HCT116 (cell line): ENCODE results near the gene HCN2. TPM values are rescaled to one million over a fixed set of nuclear protein-coding genes. Genes with fewer than 3 reads are reported as not detected.

ENCODE experiments used
- ATAC-seq: fragments of 200-7000 bp; cut with Tn5 transposase; 2 replicates; pipeline ENCODE4 v1.9.1; 2020; ENCODE audit warnings: mild to moderate bottlenecking, moderate library complexity
- BruUV-seq: library from RNA; stranded (reverse); fragments of 400-500 nt; replicated peaks from 2 replicates; lab custom pipeline; 2021; lab: Mats Ljungman, UMichigan
- CTCF ChIA-PET: fragments of 300-600 bp; sonication (Branson Sonifier 250); formaldehyde crosslinking; loops from one replicate; lab custom pipeline; 2021; ENCODE audit warnings: antibody characterized with exemption; lab: Charles Lee
- POLR2A ChIA-PET: fragments of 300-600, 350-600 bp; sonication (Branson Sonifier 250); formaldehyde crosslinking; loops from one replicate; lab custom pipeline; 2021; ENCODE audit warnings: antibody characterized with exemption; lab: Charles Lee
- RAD21 ChIA-PET, 2 experiments: fragments of 300-600 bp; sonication (Branson Sonifier 250); formaldehyde crosslinking; loops; one replicate each; lab custom pipeline; 2023; ENCODE audit warnings: low total read pairs in 2 of 2; ENCODE audit not compliant: uncharacterized antibody in 2 of 2, unreplicated experiment in 2 of 2, low non-redundant PET in 1 of 2; lab: Charles Lee
- DNase-seq: peaks from one replicate; pipeline ENCODE4 v3.0.0-alpha.2; 2010; ENCODE audit warnings: low read depth, low spot score
- H2AFZ ChIP-seq: fragments of 200-600 bp; shearing (Covaris generic), sonication (generic); 2 replicates; pipeline ENCODE4 v1.6.1; 2017; ENCODE audit warnings: low read depth, mixed run types, mixed read lengths, antibody characterized with exemption, low read length; ENCODE audit not compliant: poor library complexity, severe bottlenecking
- H3K27ac ChIP-seq: 2 replicates; pipeline ENCODE4 v1.5.1; 2012; ENCODE audit warnings: low read depth, low read length
- H3K27me3 ChIP-seq: fragments of 200-600 bp; sonication (generic); 2 replicates; pipeline ENCODE4 v1.6.1; 2016; ENCODE audit warnings: mixed run types, low read length, mixed read lengths; ENCODE audit not compliant: insufficient read depth
- H3K36me3 ChIP-seq, 2 experiments: fragments of 200-500 bp in 1 of 2; fragments of 200-600 bp in 1 of 2; sonication (Bioruptor generic) in 1 of 2; sonication (generic) in 1 of 2; 2 replicates each; pipeline versions ENCODE4 v1.5.1 to v1.6.1; 2014 to 2016; ENCODE audit warnings: low read length in 2 of 2, inconsistent platforms in 1 of 2, mixed read lengths in 1 of 2, mixed run types in 1 of 2; ENCODE audit not compliant: insufficient read depth in 2 of 2, control insufficient read depth in 1 of 2
- H3K4me1 ChIP-seq, 2 experiments: fragments of 200-600 bp in 1 of 2; sonication (generic) in 1 of 2; 2 replicates each; pipeline versions ENCODE4 v1.5.1 to v1.6.1; 2012 to 2017; ENCODE audit warnings: low read length in 2 of 2, inconsistent platforms in 1 of 2, mild to moderate bottlenecking in 1 of 2, mixed read lengths in 1 of 2, mixed run types in 1 of 2, moderate library complexity in 1 of 2; ENCODE audit not compliant: insufficient read depth in 2 of 2, control insufficient read depth in 1 of 2
- H3K4me2 ChIP-seq: fragments of 200-600 bp; sonication (generic); 2 replicates; pipeline ENCODE4 v1.6.1; 2017; ENCODE audit warnings: mixed run types, low read length, mixed read lengths
- H3K4me3 ChIP-seq, 2 experiments: fragments of 200-600 bp in 1 of 2; sonication (generic) in 1 of 2; replicated peaks in 1 of 2; 2 replicates each; pipeline ENCODE4 v1.5.1; 2011 to 2016; ENCODE audit warnings: low read length in 2 of 2, control low read depth in 1 of 2, low read depth in 1 of 2, mild to moderate bottlenecking in 1 of 2, mixed read lengths in 1 of 2, mixed run types in 1 of 2
- H3K79me2 ChIP-seq: fragments of 200-600 bp; sonication (generic); 2 replicates; pipeline ENCODE4 v1.6.1; 2017; ENCODE audit warnings: mild to moderate bottlenecking, mixed run types, low read length, moderate library complexity, mixed read lengths; ENCODE audit not compliant: insufficient read depth
- H3K9ac ChIP-seq: fragments of 200-600 bp; sonication (generic); 2 replicates; pipeline ENCODE4 v1.6.1; 2016; ENCODE audit warnings: low read length, mixed read lengths
- H3K9me2 ChIP-seq: fragments of 200-600 bp; sonication (generic), shearing (Covaris generic); 2 replicates; pipeline ENCODE4 v1.6.1; 2017; ENCODE audit warnings: mixed run types, mild to moderate bottlenecking, moderate library complexity; ENCODE audit not compliant: insufficient read depth
- H3K9me3 ChIP-seq, 2 experiments: fragments of 200-500 bp in 1 of 2; fragments of 200-600 bp in 1 of 2; sonication (Bioruptor generic) in 1 of 2; sonication (generic) in 1 of 2; 2 replicates each; pipeline ENCODE4 v1.6.1; 2014 to 2017; ENCODE audit warnings: low read length in 2 of 2, mixed read lengths in 2 of 2, inconsistent platforms in 1 of 2, low read depth in 1 of 2, mild to moderate bottlenecking in 1 of 2, mixed run types in 1 of 2, moderate library complexity in 1 of 2; ENCODE audit not compliant: control insufficient read depth in 1 of 2, insufficient read depth in 1 of 2
- H4K20me1 ChIP-seq: fragments of 200-600 bp; sonication (generic), shearing (Covaris generic); 2 replicates; pipeline ENCODE4 v1.6.1; 2017; ENCODE audit warnings: mixed run types, mild to moderate bottlenecking, moderate library complexity; ENCODE audit not compliant: insufficient read depth
- CBX3 ChIP-seq: IDR thresholded peaks from 2 replicates; pipeline ENCODE4 v1.6.1; 2012; ENCODE audit warnings: low read depth
- EZH2 ChIP-seq: fragments of 200-600 bp; sonication (generic); IDR thresholded peaks from 2 replicates; pipeline ENCODE4 v1.6.1; 2017; ENCODE audit warnings: antibody characterized with exemption, mixed run types
- EZH2phosphoT487 ChIP-seq: fragments of 200-600 bp; IDR thresholded peaks from 2 replicates; pipeline ENCODE4 v1.6.1; 2018; ENCODE audit warnings: antibody characterized with exemption, borderline replicate concordance
- RAD21 ChIP-seq: IDR thresholded peaks from 2 replicates; pipeline ENCODE4 v1.6.1; 2012; ENCODE audit warnings: low read depth, mild to moderate bottlenecking
- intact Hi-C: fragments of 100-400 bp; cut with micrococcal nuclease; formaldehyde crosslinking; loops from 2 replicates; pipeline ENCODE4 v1.10.0; 2022
- total RNA-seq: library from RNA; stranded (reverse); gene quantifications from one replicate; pipeline ENCODE4 v1.2.1, GENCODE V29; 2021; ENCODE audit not compliant: unreplicated experiment
- TF ChIP-seq, protein P1 (sequence below), 3 experiments: fragments of 200-600 bp in 1 of 3; sonication (generic) in 1 of 3; IDR thresholded peaks in 2 of 3; conservative IDR thresholded peaks in 1 of 3; 2 replicates each; pipeline ENCODE4 v1.5.1; 2012 to 2017; ENCODE audit warnings: low read depth in 2 of 3, low read length in 2 of 3, antibody characterized with exemption in 1 of 3, borderline replicate concordance in 1 of 3, control low read depth in 1 of 3, mild to moderate bottlenecking in 1 of 3, mixed read lengths in 1 of 3, mixed run types in 1 of 3, moderate library complexity in 1 of 3; ENCODE audit not compliant: insufficient read depth in 1 of 3

HCN2 gene
- total RNA-seq, 1 experiment from 2014 or later = 2.4 TPM

DNA sequence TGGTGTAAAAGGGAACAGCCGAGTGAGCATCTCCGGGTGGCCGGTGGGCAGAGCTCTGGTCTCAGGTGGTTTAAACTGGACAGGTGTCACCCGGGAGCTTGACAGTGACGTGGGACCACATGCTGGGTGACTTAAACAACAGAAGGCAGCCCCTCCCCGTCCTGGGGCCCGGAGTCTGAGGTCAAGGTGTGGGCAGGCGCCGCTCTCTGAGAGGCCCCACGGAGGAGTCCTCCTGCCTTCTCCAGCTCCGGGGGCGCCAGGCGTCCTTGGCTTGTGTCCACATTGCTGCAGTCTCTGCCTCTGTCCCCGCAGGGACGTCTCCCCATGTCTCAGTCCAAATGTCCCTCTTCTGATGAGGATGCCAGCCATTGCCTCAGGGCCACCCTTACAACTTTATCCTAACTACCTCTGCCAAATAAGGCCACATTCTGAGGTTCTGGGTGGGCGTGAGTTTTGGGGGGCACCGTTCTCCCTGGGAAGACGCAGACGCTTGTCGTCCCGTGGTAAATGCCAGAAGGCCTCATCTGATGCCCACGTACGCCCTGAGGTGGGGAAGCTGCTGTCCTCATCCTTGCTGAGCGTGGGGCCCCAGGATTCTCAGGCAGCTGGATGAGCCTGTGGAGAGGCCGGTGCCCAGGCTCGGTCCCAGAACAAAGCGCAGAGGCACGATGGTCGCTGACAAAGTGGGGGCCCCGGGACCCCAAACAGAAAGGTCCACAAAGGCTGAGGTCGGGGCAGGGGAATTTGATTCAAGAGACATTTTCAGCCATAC lies 32.9 kb upstream of the HCN2 start (continued):
- TF ChIP-seq RAD21 (no peak), EZH2phosphoT487 (no peak), EZH2 (no peak)

DNA sequence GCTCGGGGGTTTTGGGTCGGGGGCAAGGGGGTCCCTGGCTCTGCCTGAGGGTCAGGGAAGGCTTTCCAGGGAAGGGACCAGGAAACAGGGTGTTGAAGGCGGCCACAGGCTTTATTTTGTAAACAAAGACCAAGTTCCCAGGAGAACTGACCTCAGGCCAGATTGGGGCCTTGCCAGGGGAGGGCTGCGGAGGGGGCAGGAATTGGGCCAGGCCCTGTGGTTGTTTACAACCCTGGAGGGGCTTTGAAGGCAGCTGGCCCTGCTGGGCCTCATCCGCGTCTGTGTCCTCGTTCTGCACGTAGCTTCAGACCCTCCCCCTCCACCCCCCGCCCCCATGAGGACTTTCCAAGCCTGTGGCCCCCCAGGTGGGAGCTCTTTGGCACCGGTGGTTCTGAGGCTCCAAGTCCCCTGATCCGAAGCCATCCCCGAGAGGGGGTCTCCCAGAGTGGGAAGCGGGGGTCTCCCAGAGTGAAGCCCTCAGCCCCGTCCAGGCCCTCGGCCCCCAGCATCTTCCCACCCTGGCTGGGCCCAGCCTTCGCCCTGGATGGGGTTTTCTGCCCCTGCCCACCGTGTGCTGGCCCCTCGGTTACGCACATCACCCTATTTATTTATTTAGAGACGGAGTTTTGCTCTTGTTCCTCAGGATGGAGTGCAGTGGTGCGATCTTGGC lies 30.8 kb upstream of the HCN2 start:
- H3K9me3 ChIP-seq = no peaks in the 10 kb centered on the region
- DNase-seq (no peak), ATAC-seq (no peak)
- no peak overlapping the region for H3K9ac ChIP-seq
- intact Hi-C loops = no loop called here
- ChIA-PET RAD21 (no interaction called here), POLR2A (no interaction called here), CTCF (no interaction called here)
- no peaks in the 10 kb centered on the region for H3K27me3 ChIP-seq
- H2AFZ ChIP-seq = no peak overlapping the region
- H3K4me3 ChIP-seq = no peak overlapping the region
- no peak overlapping the region for H3K4me2 ChIP-seq
- H3K79me2 ChIP-seq = no peaks in the 10 kb centered on the region
- H3K36me3 ChIP-seq = no peaks in the 10 kb centered on the region; a peak in 1 of 4 replicates
- BruUV-seq = no TSS peak
- H3K4me1 ChIP-seq = peaks cover 17 to 18% of the 10 kb centered on the region in 2 experiments
- no peaks in the 10 kb centered on the region for H4K20me1 ChIP-seq
- TF ChIP-seq, protein P1, sequence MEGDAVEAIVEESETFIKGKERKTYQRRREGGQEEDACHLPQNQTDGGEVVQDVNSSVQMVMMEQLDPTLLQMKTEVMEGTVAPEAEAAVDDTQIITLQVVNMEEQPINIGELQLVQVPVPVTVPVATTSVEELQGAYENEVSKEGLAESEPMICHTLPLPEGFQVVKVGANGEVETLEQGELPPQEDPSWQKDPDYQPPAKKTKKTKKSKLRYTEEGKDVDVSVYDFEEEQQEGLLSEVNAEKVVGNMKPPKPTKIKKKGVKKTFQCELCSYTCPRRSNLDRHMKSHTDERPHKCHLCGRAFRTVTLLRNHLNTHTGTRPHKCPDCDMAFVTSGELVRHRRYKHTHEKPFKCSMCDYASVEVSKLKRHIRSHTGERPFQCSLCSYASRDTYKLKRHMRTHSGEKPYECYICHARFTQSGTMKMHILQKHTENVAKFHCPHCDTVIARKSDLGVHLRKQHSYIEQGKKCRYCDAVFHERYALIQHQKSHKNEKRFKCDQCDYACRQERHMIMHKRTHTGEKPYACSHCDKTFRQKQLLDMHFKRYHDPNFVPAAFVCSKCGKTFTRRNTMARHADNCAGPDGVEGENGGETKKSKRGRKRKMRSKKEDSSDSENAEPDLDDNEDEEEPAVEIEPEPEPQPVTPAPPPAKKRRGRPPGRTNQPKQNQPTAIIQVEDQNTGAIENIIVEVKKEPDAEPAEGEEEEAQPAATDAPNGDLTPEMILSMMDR (IDR thresholded peaks at IDR 0.05 in 2 of 3, conservative IDR thresholded peaks at IDR 0.05 in 1 of 3; ENCODE audit: borderline replicate concordance in 1 of 3, insufficient read depth in 1 of 3, low read depth in 2 of 3, low read length in 2 of 3) = no peak
- no peak for TF ChIP-seq CBX3
- H3K9me2 ChIP-seq = no peaks in the 10 kb centered on the region
- no peak overlapping the region for H3K27ac ChIP-seq
